Measurements from ENCODE around the gene NTN5. TPM values are rescaled to one million over a fixed set of nuclear protein-coding genes. Genes with fewer than 3 reads are reported as not detected.
A peak's percentile ranks its signal among the peaks of the same experiment; 100 is the strongest.

NTN5 gene
- total and polyA plus RNA-seq, 9 of the 15 experiments (the other 6 are each of a cell fraction or from before 2014, with no cell fraction given) = not detected

- TF ChIP-seq THAP12 (CRISPR knock-in tag; IDR thresholded peaks at IDR 0.05) = peak; percentile 75; the same call in 1 of the 2 replicates
- TF ChIP-seq CBFA2T2 (conservative IDR thresholded peaks at IDR 0.05) = peak; percentile 70
- no peak; the same call in 1 of the 2 replicates for TF ChIP-seq ETV5 (CRISPR knock-in tag; IDR thresholded peaks at IDR 0.05; ENCODE audit: low read depth)
- peak; percentile 2; the same call in 1 of the 2 replicates for TF ChIP-seq CTBP1 (IDR thresholded peaks at IDR 0.05; ENCODE audit: borderline replicate concordance)
- no peak for TF ChIP-seq ZNF766 (CRISPR knock-in tag; conservative IDR thresholded peaks at IDR 0.05)
- TF ChIP-seq ZNF561 (CRISPR knock-in tag; conservative IDR thresholded peaks at IDR 0.05) = no peak
- peak; percentile 76 for TF ChIP-seq CXXC5 (CRISPR knock-in tag; IDR thresholded peaks at IDR 0.05)
- TF ChIP-seq NR2C1 (IDR thresholded peaks at IDR 0.05) = 0 out of 2 replicates have a peak, but pooled peaks have one; percentile 60
- peak; percentile 26; the same call in 1 of the 2 replicates for TF ChIP-seq NR2C1 (tag; IDR thresholded peaks at IDR 0.05)
- TF ChIP-seq ZNF77 (CRISPR knock-in tag; IDR thresholded peaks at IDR 0.05) = no peak
- no peak for TF ChIP-seq ASH1L (IDR thresholded peaks at IDR 0.05; ENCODE audit: borderline replicate concordance, low read depth, partially characterized antibody)
- 0 out of 2 replicates have a peak, but pooled peaks have one; percentile 3 for TF ChIP-seq SPI1 (IDR thresholded peaks at IDR 0.05; ENCODE audit: borderline replicate concordance, low read depth, low read length)
- 0 out of 2 replicates have a peak, but pooled peaks have one; percentile 44 for TF ChIP-seq ATF4 (CRISPR knock-in tag; IDR thresholded peaks at IDR 0.05)
- no peak for TF ChIP-seq PRMT5 (CRISPR knock-in tag; IDR thresholded peaks at IDR 0.05)
- no peak for TF ChIP-seq STAT6 (CRISPR knock-in tag; IDR thresholded peaks at IDR 0.05)
- TF ChIP-seq ARID1B (IDR thresholded peaks at IDR 0.05) = peak; percentile 52
- 0 out of 2 replicates have a peak, but pooled peaks have one; percentile 10 for TF ChIP-seq PHB (CRISPR knock-in tag; IDR thresholded peaks at IDR 0.05)
- TF ChIP-seq ZBTB9 (CRISPR knock-in tag; IDR thresholded peaks at IDR 0.05) = peak; percentile 72
- peak; percentile 83 to 92 for TF ChIP-seq E2F6 (IDR thresholded peaks at IDR 0.05; ENCODE audit: borderline replicate concordance in 1 of 2, extremely low read depth in 1 of 2, insufficient read depth in 1 of 2, insufficient read length in 1 of 2, low read depth in 1 of 2, low read length in 1 of 2, poor library complexity in 1 of 2, severe bottlenecking in 1 of 2)
Observed at GRCh38 chr19:48634424-48635262, 38.2 kb downstream of the NTN5 start (continued).
